A549 (cell line): Measurements from ENCODE around the gene MOB3A.
A peak's percentile ranks its signal among the peaks of the same experiment; 100 is the strongest.

Experiments
- CBX2 ChIP-seq: fragments of 200-600 bp; sonication (generic); IDR thresholded peaks from 2 replicates; pipeline ENCODE4 v1.6.1; 2016; ENCODE audit warnings: low read depth, mild to moderate bottlenecking, borderline replicate concordance
- CEBPB ChIP-seq, 2 experiments: fragments of >200 bp in 1 of 2; sonication (Bioruptor Twin) in 1 of 2; formaldehyde crosslinking in 1 of 2; IDR thresholded peaks; 2 replicates each; pipeline ENCODE4 v1.6.1; 2012 to 2016
- EP300 ChIP-seq, 2 experiments: fragments of >200 bp; sonication (Bioruptor Twin); formaldehyde crosslinking; IDR thresholded peaks; 2 replicates in 1 of 2; 3 replicates in 1 of 2; pipeline ENCODE4 v1.6.1; 2016 to 2017
- MAFK ChIP-seq: fragments of 450-650 bp; IDR thresholded peaks from 2 replicates; pipeline ENCODE4 v1.6.1; 2014; ENCODE audit not compliant: partially characterized antibody
- MAX ChIP-seq: IDR thresholded peaks from 2 replicates; pipeline ENCODE4 v1.6.1; 2012
- MYC ChIP-seq: IDR thresholded peaks from 2 replicates; pipeline ENCODE4 v1.6.1; 2012; ENCODE audit warnings: mild to moderate bottlenecking, inconsistent platforms, low read length, improper control_type of control experiment, borderline replicate concordance
- NFE2L2 ChIP-seq: fragments of 150-350 bp; conservative IDR thresholded peaks from 2 replicates; pipeline ENCODE4 v1.6.1; 2014; ENCODE audit warnings: low read length
- POLR2A ChIP-seq: IDR thresholded peaks from 2 replicates; pipeline ENCODE4 v1.6.1; 2012; ENCODE audit warnings: mild to moderate bottlenecking, low read length
- POLR2AphosphoS2 ChIP-seq: conservative IDR thresholded peaks from 2 replicates; pipeline ENCODE4 v1.6.1; 2012; ENCODE audit warnings: low read length, improper control_type of control experiment, inconsistent platforms
- REST ChIP-seq: fragments of 200-600 bp; sonication (generic); IDR thresholded peaks from 2 replicates; pipeline ENCODE4 v1.6.1; 2016; ENCODE audit warnings: antibody characterized with exemption, mild to moderate bottlenecking, moderate library complexity
- TF ChIP-seq, protein P1 (sequence below): fragments of >200 bp; sonication (Bioruptor Twin); formaldehyde crosslinking; IDR thresholded peaks from 3 replicates; pipeline ENCODE4 v1.5.1; 2016
- TF ChIP-seq, protein P2 (sequence below): fragments of 250-450 bp; sonication (Bioruptor Pico); IDR thresholded peaks from 2 replicates; pipeline ENCODE4 v1.5.0; 2020; ENCODE audit warnings: low read depth, mild to moderate bottlenecking, moderate library complexity
- TF ChIP-seq, protein P3 (sequence below): fragments of >200 bp; sonication (Bioruptor Twin); formaldehyde crosslinking; IDR thresholded peaks from 3 replicates; pipeline ENCODE4 v1.6.1; 2016

DNA sequence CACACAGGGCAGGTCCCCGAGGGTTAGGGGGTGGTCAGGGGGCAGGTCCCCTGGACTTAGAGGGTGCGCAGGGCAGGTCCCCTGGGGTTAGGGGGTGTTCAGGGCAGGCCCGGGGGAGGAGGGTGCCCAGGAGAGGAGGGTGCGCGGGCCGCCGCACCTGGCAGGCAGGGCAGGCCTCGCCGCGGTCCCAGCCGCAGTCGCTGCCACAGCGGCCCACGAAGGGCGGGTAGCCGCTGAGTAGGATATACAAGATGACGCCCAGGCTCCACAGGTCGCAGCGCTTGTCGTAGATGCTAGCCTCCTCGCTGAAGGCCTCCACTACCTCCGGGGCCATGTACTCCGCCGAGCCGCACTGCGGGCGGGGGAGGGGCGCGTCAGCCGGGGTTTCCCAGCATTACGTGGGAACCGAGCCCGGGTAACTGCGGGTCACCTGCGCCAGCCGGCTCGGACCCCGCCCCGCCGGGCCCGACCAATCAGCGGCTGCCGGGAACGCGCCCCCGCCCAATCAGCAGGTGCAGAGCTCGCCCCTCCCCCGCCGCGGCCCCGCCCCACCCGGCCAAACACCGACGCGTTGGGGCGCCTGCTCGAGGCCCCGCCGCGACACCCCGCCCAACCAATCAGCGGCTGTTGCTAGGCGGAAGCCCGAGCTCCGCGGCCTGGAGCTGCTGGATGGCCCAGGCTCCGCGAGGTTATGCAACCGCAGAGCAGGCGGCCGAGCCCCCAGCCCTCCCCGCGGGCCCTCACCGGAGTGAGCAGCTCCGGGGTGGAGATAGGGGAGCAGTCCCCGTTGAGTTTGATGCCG lies 54.2 kb downstream of the MOB3A start:
- TF ChIP-seq, protein P1, sequence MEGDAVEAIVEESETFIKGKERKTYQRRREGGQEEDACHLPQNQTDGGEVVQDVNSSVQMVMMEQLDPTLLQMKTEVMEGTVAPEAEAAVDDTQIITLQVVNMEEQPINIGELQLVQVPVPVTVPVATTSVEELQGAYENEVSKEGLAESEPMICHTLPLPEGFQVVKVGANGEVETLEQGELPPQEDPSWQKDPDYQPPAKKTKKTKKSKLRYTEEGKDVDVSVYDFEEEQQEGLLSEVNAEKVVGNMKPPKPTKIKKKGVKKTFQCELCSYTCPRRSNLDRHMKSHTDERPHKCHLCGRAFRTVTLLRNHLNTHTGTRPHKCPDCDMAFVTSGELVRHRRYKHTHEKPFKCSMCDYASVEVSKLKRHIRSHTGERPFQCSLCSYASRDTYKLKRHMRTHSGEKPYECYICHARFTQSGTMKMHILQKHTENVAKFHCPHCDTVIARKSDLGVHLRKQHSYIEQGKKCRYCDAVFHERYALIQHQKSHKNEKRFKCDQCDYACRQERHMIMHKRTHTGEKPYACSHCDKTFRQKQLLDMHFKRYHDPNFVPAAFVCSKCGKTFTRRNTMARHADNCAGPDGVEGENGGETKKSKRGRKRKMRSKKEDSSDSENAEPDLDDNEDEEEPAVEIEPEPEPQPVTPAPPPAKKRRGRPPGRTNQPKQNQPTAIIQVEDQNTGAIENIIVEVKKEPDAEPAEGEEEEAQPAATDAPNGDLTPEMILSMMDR, result no peak
- TF ChIP-seq CBX2, result no peak
- no peak for TF ChIP-seq REST
- TF ChIP-seq NFE2L2, result no peak
- TF ChIP-seq, protein P2, sequence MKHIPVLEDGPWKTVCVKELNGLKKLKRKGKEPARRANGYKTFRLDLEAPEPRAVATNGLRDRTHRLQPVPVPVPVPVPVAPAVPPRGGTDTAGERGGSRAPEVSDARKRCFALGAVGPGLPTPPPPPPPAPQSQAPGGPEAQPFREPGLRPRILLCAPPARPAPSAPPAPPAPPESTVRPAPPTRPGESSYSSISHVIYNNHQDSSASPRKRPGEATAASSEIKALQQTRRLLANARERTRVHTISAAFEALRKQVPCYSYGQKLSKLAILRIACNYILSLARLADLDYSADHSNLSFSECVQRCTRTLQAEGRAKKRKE (CRISPR knock-in tag), result no peak
- TF ChIP-seq CEBPB (IDR thresholded peaks at IDR 0.05), result peak; percentile 78 to 88; a peak in 3 of 4 replicates
- TF ChIP-seq MAX, result peak; percentile 48
- no peak for TF ChIP-seq POLR2A
- no peak for TF ChIP-seq EP300 (IDR thresholded peaks at IDR 0.05)
- no peak for TF ChIP-seq MAFK
- TF ChIP-seq, protein P3, sequence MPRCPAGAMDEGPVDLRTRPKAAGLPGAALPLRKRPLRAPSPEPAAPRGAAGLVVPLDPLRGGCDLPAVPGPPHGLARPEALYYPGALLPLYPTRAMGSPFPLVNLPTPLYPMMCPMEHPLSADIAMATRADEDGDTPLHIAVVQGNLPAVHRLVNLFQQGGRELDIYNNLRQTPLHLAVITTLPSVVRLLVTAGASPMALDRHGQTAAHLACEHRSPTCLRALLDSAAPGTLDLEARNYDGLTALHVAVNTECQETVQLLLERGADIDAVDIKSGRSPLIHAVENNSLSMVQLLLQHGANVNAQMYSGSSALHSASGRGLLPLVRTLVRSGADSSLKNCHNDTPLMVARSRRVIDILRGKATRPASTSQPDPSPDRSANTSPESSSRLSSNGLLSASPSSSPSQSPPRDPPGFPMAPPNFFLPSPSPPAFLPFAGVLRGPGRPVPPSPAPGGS, result peak; percentile 28; the same call in 1 of the 3 replicates
- TF ChIP-seq MYC, result no peak
- TF ChIP-seq POLR2AphosphoS2, result no peak
